Measurements from ENCODE around the gene PLA2G4E. TPM values are rescaled to one million over a fixed set of nuclear protein-coding genes. Genes with fewer than 3 reads are reported as not detected.

Gene PLA2G4E
- total and polyA plus RNA-seq, 9 of the 15 experiments (the other 6 are each of a cell fraction or from before 2014, with no cell fraction given) = 0.03 TPM; not detected in 8

GRCh38 chr15:41946970-41947369, 73.9 kb downstream of the PLA2G4E start (continued):
- no peak for TF ChIP-seq CEBPZ (IDR thresholded peaks at IDR 0.05; ENCODE audit: borderline replicate concordance, low read depth, low read length)
- TF ChIP-seq HMG20A (CRISPR knock-in tag; conservative IDR thresholded peaks at IDR 0.05) = no peak
- no peak for TF ChIP-seq THAP12 (CRISPR knock-in tag; IDR thresholded peaks at IDR 0.05)
- TF ChIP-seq ZFP36 (IDR thresholded peaks at IDR 0.05; ENCODE audit: low read depth, low read length, partially characterized antibody) = no peak
- no peak for TF ChIP-seq BDP1 (IDR thresholded peaks at IDR 0.05; ENCODE audit: insufficient read depth, insufficient read length)
- no peak for TF ChIP-seq TFAM (CRISPR knock-in tag; conservative IDR thresholded peaks at IDR 0.05)
- no peak for TF ChIP-seq ZNF224 (CRISPR knock-in tag; IDR thresholded peaks at IDR 0.05)
- no peak for TF ChIP-seq TAL1 (IDR thresholded peaks at IDR 0.05)
- no peak for TF ChIP-seq ZNF12 (CRISPR knock-in tag; IDR thresholded peaks at IDR 0.05)
- no peak for TF ChIP-seq HDAC6 (IDR thresholded peaks at IDR 0.05; ENCODE audit: low read depth, low read length)
- no peak for TF ChIP-seq ZNF232 (CRISPR knock-in tag; IDR thresholded peaks at IDR 0.05)
- no peak for TF ChIP-seq ZBTB9 (CRISPR knock-in tag; IDR thresholded peaks at IDR 0.05)
- TF ChIP-seq FOS (IDR thresholded peaks at IDR 0.05; ENCODE audit: extremely low read depth, insufficient read length) = no peak
- TF ChIP-seq GTF2A2 (tag; IDR thresholded peaks at IDR 0.05) = no peak
- TF ChIP-seq NFXL1 (CRISPR knock-in tag; IDR thresholded peaks at IDR 0.05) = no peak
